B cell (primary cell): ENCODE results near the gene BMPR1A. TPM values are rescaled to one million over a fixed set of nuclear protein-coding genes. Genes with fewer than 3 reads are reported as not detected.

Experiments used
- ATAC-seq: fragments of 200-7000 bp; cut with Tn5 transposase; one replicate; pipeline ENCODE4 v1.10.0; 2021; ENCODE audit warnings: low read depth, mild to moderate bottlenecking, moderate number of reproducible peaks, moderate library complexity
- CTCF ChIA-PET: fragments of 350-600 bp; sonication (Branson Sonifier 250); formaldehyde crosslinking; loops from one replicate; lab custom pipeline; 2021; ENCODE audit warnings: antibody characterized with exemption, inconsistent platforms; lab: Charles Lee
- POLR2A ChIA-PET: fragments of 350-600 bp; sonication (Branson Sonifier 250); formaldehyde crosslinking; loops from one replicate; lab custom pipeline; 2021; ENCODE audit warnings: antibody characterized with exemption; lab: Charles Lee
- DNase-seq: peaks from one replicate; pipeline ENCODE4 v3.0.0; 2013
- H2AFZ ChIP-seq: 2 replicates; pipeline ENCODE4 v1.6.1; 2012; ENCODE audit warnings: mild to moderate bottlenecking, low read depth, low read length; ENCODE audit not compliant: insufficient read depth, poor library complexity, severe bottlenecking
- H3K27ac ChIP-seq, 2 donors: 1 replicate in 1 of 2; 2 replicates in 1 of 2; pipeline ENCODE4 v1.5.1; 2012 to 2013; ENCODE audit warnings: low read length in 2 of 2, mild to moderate bottlenecking in 2 of 2, moderate library complexity in 1 of 2
- H3K27me3 ChIP-seq, 4 experiments: fragments of 200-600 bp in 1 of 4; sonication (generic) in 1 of 4; replicated peaks in 1 of 4; 1 replicate in 2 of 4; 2 replicates in 2 of 4; pipeline versions ENCODE4 v1.6.1 to v1.7.0; 2013 to 2016; ENCODE audit warnings: low read length in 3 of 4, mild to moderate bottlenecking in 2 of 4, mixed read lengths in 1 of 4, moderate library complexity in 1 of 4; ENCODE audit not compliant: insufficient read depth in 4 of 4, control insufficient read depth in 3 of 4; ENCODE audit errors: control extremely low read depth in 1 of 4
- H3K36me3 ChIP-seq, 2 experiments: replicated peaks in 1 of 2; 1 replicate in 1 of 2; 2 replicates in 1 of 2; pipeline versions ENCODE4 v1.6.1 to v1.7.1; 2013; ENCODE audit warnings: low read length in 1 of 2; ENCODE audit not compliant: insufficient read depth in 2 of 2, control insufficient read depth in 1 of 2; ENCODE audit errors: control extremely low read depth in 1 of 2, extremely low read depth in 1 of 2
- H3K4me1 ChIP-seq, 2 donors: fragments of 200-600 bp in 1 of 2; sonication (generic) in 1 of 2; 1 replicate in 1 of 2; 2 replicates in 1 of 2; pipeline versions ENCODE4 v1.5.1 to v1.6.1; 2013 to 2017; ENCODE audit warnings: low read length in 2 of 2; ENCODE audit not compliant: control insufficient read depth in 2 of 2, insufficient read depth in 2 of 2
- H3K4me2 ChIP-seq: replicated peaks from 2 replicates; pipeline ENCODE3; 2012; ENCODE audit warnings: mild to moderate bottlenecking, low read depth, low read length; ENCODE audit not compliant: poor library complexity, severe bottlenecking
- H3K4me3 ChIP-seq, 5 experiments: fragments of 200-600 bp in 1 of 5; sonication (generic) in 1 of 5; 1 replicate in 3 of 5; 2 replicates in 2 of 5; pipeline versions ENCODE4 v1.5.1 to v1.7.0; 2011 to 2016; ENCODE audit warnings: low read length in 4 of 5, mild to moderate bottlenecking in 4 of 5, low read depth in 2 of 5, control low read depth in 1 of 5, moderate library complexity in 1 of 5; ENCODE audit not compliant: insufficient read depth in 1 of 5; ENCODE audit errors: control extremely low read depth in 1 of 5, extremely low read depth in 1 of 5
- H3K79me2 ChIP-seq: fragments of 200-600 bp; sonication (generic); one replicate; pipeline ENCODE4 v1.6.0; 2016; ENCODE audit warnings: low read length; ENCODE audit not compliant: control insufficient read depth, insufficient read depth
- H3K9ac ChIP-seq: fragments of 200-600 bp; sonication (generic); 2 replicates; pipeline ENCODE4 v1.6.1; 2017; ENCODE audit warnings: mild to moderate bottlenecking, low read length, moderate library complexity
- H3K9me3 ChIP-seq, 3 donors: one replicate each; pipeline versions ENCODE4 v1.6.1 to v1.7.1; 2013; ENCODE audit warnings: low read length in 2 of 3; ENCODE audit not compliant: control insufficient read depth in 2 of 3, insufficient read depth in 1 of 3; ENCODE audit errors: control extremely low read depth in 1 of 3
- H4K20me1 ChIP-seq: 2 replicates; pipeline ENCODE4 v1.6.0; 2012; ENCODE audit warnings: mild to moderate bottlenecking, low read length; ENCODE audit not compliant: insufficient read depth, control insufficient read depth, poor library complexity, severe bottlenecking
- H3K27ac Mint-ChIP-seq: one replicate; pipeline ENCODE4 v1.8.0; 2021; ENCODE audit warnings: mixed read lengths
- H3K27me3 Mint-ChIP-seq: one replicate; pipeline ENCODE4 v1.8.0; 2021; ENCODE audit warnings: mixed read lengths
- H3K4me1 Mint-ChIP-seq: one replicate; pipeline ENCODE4 v1.8.0; 2021; ENCODE audit warnings: mixed read lengths
- H3K4me3 Mint-ChIP-seq: one replicate; pipeline ENCODE4 v1.8.0; 2021; ENCODE audit warnings: mixed read lengths
- H3K9me3 Mint-ChIP-seq: one replicate; pipeline ENCODE4 v1.8.0; 2022; ENCODE audit warnings: mixed read lengths; ENCODE audit not compliant: insufficient read depth
- CTCF ChIP-seq: fragments of 200-600 bp; IDR thresholded peaks from one replicate; pipeline ENCODE4 v1.8.0; 2022; ENCODE audit warnings: antibody characterized with exemption, mild to moderate bottlenecking
- EZH2 ChIP-seq: IDR thresholded peaks from 2 replicates; pipeline ENCODE4 v1.6.1; 2012; ENCODE audit warnings: borderline replicate concordance, low read depth, mild to moderate bottlenecking, moderate library complexity, low read length; ENCODE audit not compliant: insufficient read depth, poor library complexity, severe bottlenecking
- WGBS: methylation state at CpG from one replicate; pipeline ENCODE4 v1.1.5; 2013; ENCODE audit warnings: missing lambda C conversion rate; ENCODE audit not compliant: insufficient coverage; 5-methylcytosine and 5-hydroxymethylcytosine counted together
- intact Hi-C: fragments of 100-400 bp; cut with micrococcal nuclease; formaldehyde crosslinking; loops from one replicate; pipeline ENCODE4 v1.10.0; 2022
- polyA plus RNA-seq: library from polyadenylated mRNA; depleted of rRNA; stranded (reverse); fragments of >200 nt; gene quantifications from 2 replicates; pipeline ENCODE4 v1.2.3, GENCODE V29; 2012
- total RNA-seq, 2 donors: library from RNA; stranded (reverse); fragments of 120-200 nt in 1 of 2; gene quantifications; 1 replicate in 1 of 2; 2 replicates in 1 of 2; pipeline versions ENCODE4 v1.2.3 to v1.2.4, GENCODE V29; 2013 to 2022

BMPR1A gene
- total and polyA plus RNA-seq, 2 donors (not counting 1 experiment from before 2014, with no cell fraction given): 1.9 to 15.1 TPM

- no peak overlapping the region for H3K9ac ChIP-seq
Observed at GRCh38 chr10:86953747-86954680, 197.6 kb downstream of the BMPR1A start.

More at GRCh38 chr10:86953747-86954680, 197.6 kb downstream of the BMPR1A start:
- ChIA-PET POLR2A (no interaction called here), CTCF (no interaction called here)
- H3K27ac ChIP-seq: no peak overlapping the region
- intact Hi-C loops: no loop called here
- Mint-ChIP-seq H3K9me3 (peaks cover 7% of the 10 kb centered on the region), H3K4me1 (no peaks in the 10 kb centered on the region), H3K27me3 (no peaks in the 10 kb centered on the region), H3K27ac (no peak overlapping the region), H3K4me3 (no peak overlapping the region)
- no peak for TF ChIP-seq CTCF
- TF ChIP-seq EZH2: no peak
- no peaks in the 10 kb centered on the region for H3K36me3 ChIP-seq
- peaks cover 0 to 24% (median 6%) of the 10 kb centered on the region in 3 donors for H3K9me3 ChIP-seq
- H3K4me2 ChIP-seq: no peak overlapping the region
- ATAC-seq: no peak
- no peaks in the 10 kb centered on the region for H3K4me1 ChIP-seq
- H3K27me3 ChIP-seq: no peaks in the 10 kb centered on the region
- no peaks in the 10 kb centered on the region for H3K79me2 ChIP-seq
- DNase-seq: no peak
- H3K4me3 ChIP-seq: no peak overlapping the region
- WGBS: 91% methylated on average over 8 of the region's 15 CpGs
- H4K20me1 ChIP-seq: no peaks in the 10 kb centered on the region
- H2AFZ ChIP-seq: no peak overlapping the region
